ENCODE measurements around the gene MAMDC4.
"Not testable (repeated sequence)": the region's sequence is repeated elsewhere in the genome, so short reads cannot be mapped to it uniquely, and the experiment has no call there.

The MAMDC4 gene

DNA sequence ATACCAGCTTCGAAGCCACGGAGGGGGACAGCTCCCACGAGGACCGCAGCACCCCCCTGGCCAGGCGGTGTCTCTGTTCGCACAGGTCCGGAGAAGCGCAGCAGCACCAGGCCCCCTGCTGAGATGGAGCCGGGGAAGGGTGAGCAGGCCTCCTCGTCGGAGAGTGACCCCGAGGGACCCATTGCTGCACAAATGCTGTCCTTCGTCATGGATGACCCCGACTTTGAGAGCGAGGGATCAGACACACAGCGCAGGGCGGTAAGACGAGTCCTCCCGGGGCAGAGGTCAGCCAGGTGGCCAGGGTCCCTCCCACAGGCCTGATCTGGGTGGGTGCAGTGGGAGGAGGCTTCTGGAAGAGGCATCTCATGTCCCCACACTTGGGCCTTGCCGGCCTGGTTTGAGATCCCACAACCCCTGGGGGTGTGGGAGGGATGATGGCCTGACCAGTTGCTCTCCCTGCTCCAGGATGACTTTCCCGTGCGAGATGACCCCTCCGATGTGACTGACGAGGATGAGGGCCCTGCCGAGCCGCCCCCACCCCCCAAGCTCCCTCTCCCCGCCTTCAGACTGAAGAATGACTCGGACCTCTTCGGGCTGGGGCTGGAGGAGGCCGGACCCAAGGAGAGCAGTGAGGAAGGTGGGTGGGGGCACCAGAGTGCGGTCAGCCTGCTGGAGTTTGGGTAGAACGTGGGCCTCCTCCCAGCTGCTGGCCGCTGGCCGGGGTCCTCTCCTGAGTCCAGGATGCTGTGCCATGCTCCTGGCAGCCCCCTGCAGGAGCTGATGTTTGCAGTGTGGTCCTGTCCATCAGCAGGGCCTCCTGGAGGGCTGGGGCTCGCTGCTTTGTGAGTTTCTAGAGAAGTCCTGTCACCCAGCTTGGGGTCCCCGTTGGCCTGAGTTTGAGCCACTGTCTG is 12.7 kb upstream of the MAMDC4 start:
- no peak for DNase-seq

DNA sequence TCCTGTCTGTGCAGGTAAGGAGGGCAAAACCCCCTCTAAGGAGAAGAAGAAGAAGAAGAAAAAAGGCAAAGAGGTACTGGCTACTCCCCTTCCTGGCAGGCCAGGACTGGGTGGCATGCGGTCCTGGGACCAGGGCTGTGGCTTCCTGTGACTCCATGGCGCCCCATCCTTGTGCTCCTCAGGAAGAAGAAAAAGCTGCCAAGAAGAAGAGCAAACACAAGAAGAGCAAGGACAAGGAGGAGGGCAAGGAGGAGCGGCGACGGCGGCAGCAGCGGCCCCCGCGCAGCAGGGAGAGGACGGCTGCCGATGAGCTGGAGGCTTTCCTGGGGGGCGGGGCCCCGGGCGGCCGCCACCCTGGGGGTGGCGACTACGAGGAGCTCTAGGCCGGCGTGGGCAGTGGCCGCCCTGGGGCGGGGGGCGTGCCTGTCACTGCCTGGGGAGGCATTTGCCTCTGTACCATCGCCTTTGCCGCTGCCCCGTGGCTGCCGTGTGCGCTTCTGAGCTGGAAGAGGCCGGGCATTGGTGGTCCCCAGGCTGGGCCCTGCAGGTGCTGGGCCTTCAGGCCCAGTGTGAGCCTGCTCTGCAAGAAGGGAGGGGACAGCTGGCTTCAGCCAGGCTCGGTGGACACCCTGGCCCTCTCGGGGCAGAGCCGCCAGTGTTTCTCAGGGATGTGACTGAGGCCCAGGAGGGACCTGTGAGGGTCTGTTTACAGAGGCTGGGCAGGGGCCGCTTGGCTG is 11.8 kb upstream of the MAMDC4 start:
- no peak for DNase-seq

DNA sequence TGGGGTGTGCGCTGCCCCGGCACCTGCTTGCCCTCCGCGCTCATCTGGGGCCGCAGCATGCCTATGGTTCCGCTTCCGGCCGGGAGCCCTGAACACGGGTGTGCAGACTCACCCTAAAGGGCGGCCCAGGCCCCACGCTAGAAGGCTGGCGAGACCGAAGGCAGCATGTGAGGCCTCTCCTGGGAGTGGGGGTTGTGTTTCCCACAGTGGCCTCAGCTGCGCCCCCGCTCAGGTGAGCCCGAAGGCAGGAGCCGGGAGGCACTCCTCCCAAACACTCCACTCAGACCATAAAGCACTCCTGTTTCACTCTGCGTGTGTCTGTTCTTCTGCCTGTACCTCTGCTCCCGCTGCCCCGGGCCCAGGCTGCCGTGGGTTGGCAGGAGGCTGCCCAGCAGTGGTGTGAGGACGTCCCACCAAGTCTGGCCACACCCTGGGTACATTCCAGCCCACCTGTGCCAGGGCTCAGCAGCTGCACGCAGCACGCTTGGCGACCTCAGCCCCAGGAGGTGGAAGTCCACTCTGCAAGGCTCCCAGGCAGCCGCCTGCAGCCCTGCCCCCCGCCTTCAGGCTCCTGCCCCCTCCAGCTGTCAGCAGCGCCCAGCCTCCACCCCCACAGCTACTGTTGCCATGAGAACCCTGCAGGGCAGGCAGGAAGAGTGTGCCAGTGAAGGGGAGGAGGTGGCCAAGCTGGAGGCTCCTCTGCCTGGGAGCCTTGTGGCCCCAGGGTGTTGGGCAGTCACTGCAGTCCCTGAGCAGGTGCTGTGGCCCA is 11.1 kb upstream of the MAMDC4 start:
- no peak for DNase-seq

DNA sequence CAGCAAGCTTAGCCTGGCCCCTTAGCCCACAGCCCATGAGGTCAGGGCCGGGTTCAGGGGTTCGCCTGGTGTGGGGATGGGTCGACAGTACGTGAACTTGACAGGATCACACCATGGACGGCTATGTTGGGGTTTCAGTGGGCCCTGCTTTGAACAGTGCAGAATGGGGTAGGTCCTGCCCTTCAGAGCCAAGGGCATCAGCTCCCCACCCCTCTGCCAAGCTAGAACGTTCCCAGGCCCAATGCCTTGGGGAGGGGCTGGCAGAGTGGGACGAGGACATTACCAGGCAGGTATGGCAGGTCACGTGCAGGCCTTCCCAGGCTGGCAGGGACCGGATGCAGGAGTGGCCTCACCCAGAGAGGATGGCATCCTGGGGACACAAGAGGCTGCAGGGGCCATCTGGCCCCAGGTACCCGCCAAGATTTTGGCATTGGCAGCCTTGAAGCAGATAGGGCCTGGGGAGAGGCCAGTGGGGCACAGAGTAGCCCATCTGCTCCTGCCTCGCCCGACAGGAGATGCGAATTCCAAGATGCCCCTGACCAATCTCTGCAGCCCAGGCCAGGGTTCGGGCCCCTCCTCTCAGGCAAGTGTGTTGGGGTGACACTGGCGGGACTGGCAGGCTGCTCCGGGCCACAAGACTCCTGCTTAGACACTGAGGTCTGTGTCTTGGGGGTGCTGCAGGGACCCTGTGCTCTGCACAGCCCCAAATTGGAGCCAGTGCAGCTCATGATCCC is 10.3 kb upstream of the MAMDC4 start:
- not testable (repeated sequence) for DNase-seq

DNA sequence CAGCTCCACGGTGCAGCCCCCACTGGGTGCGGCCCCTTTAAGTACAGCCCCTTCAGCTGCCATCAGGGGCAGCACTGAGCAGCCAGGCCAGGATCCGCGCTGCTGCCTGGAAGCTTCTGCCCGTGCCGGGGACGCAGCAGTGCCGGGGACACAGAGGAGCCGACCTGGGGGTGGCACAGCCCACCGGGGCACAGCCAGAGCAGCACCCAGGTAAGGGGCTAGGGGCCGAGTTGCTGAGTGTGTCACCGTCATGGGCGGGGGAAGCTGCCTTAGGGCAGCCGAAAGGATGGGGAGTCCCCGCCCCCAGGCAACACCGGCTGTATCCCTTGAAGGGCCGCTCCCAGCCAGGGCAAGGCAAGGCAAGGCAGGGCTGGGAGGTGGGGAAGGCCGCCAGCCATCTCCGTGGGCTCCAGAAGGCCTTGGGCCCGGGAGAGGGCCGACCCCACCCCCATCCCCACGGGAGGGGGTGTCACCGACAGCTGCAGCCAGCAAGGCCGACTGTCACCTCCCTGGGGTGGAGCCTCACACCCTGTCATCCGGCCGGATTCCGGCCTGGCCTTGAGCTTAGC is 9.7 kb upstream of the MAMDC4 start, which contains the start of gene AJM1:
AJM1 (plus strand) TSS at position 99 of the 569 bp plus-strand sequence. CDS start 1,937 bp downstream, outside the sequence.
- peak; percentile 89 for DNase-seq

DNA sequence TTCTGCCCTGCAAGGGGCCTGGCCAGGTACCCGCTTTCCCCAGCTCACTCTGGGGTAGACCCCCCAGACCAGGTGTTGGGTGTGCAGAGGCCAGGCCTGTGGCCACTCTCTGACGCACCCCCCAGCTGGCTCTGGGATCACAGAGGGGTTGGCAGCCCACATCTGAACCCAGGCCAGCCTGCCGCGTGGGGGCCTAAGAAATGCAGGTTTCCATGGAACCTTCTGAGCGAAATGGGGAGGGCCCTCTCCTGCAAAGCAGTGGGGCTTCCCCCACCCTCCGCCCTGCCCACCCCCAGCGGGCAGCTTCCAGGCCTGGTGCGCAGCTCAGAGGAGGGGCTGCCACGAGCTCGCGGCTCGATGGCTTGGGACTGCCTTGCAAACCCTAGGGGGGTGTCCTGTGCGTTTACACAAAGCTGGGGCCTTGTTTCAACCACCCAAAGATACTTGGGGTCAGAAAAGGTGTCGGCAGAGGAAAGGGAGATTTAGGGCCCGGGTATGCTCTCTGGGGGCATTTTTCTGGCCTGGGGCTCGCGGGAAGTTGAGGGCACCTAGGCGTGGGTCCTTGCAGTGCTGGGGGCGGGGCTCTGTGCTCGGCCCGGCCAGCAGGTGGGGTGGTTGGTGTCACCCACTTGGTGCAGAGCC is 8.9 kb upstream of the MAMDC4 start:
- not testable (repeated sequence) for DNase-seq

DNA sequence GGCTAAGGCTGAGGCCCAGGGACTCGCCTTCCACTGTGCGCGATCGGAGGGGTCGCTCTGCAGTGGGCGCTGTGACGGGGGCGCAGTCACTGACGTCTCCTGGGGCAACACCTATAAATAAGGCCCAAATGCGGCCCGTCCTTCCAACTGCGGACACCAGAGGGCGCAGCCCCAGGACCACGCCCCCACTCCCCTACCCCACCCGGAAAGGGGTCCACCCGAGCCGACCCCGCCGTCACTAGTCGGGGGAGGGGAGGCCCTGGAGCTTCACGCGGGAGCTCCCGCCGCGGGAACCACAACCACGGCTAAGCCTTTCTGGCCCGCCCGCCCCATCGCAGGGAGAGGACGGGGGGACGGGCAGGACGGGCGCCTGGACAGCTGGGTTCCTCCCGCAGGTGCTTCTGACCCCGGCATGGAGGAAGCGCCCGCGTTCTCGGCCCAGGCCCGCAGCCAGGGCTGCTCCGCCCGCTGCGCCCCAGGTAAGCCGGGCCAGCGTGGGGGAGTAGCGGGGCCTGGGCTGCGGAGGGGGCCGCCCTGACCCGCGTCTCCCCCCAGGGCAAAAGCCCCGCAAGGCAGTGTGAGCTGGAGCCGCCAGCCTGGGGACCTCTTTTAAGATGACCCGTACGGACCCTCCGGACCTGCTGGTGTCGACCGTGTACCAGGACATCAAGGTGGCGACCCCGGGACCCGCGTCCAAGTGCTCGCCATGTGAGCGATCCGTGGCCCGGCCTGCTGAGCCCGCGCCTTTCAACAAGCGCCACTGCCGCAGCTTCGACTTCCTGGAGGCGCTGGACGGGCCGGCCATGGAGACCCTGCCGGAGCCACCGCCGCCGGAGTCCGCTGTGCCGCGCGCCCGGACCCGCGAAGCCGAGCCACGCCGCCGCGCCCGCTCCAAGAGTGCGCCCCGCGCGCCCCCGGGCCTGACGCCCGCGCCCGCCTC is 8.1 kb upstream of the MAMDC4 start:
- DNase-seq = peak; percentile 89

DNA sequence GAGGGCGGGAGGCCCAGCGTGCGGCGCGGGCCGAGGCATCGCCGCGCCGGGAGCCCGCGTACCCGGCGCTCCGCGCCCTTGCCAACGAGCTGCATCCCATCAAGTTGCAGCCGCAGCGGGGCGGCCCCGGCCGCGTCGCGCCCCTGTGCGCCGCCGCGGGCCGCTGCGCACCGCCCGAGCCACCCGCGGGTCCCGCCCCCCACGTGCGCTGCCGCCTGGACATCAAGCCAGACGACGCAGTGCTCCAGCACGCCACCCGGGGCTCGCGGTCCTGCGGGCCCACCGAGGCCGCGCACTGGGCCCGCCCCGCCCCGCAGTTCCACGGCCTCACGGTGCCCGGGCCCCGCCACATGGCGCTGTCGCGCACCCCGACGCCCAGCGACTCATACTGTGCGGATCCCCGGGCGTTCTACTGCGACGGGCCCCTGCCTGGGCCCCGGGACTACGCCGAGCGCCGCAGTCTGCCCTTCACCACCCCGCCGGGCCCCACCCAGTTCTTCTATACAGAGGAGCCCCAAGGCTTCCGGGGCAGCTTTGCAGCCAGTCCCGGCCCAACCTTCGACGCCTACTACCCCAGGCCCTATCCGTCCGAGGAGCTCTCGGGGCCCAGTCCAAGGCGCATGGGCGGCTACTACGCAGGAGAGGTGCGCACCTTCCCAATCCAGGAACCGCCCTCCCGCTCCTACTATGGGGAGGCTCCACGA is 7.2 kb upstream of the MAMDC4 start:
- no peak for DNase-seq

- no peak for DNase-seq
Measured at GRCh38 chr9:136845465-136846260, 6.5 kb upstream of the MAMDC4 start.

DNA sequence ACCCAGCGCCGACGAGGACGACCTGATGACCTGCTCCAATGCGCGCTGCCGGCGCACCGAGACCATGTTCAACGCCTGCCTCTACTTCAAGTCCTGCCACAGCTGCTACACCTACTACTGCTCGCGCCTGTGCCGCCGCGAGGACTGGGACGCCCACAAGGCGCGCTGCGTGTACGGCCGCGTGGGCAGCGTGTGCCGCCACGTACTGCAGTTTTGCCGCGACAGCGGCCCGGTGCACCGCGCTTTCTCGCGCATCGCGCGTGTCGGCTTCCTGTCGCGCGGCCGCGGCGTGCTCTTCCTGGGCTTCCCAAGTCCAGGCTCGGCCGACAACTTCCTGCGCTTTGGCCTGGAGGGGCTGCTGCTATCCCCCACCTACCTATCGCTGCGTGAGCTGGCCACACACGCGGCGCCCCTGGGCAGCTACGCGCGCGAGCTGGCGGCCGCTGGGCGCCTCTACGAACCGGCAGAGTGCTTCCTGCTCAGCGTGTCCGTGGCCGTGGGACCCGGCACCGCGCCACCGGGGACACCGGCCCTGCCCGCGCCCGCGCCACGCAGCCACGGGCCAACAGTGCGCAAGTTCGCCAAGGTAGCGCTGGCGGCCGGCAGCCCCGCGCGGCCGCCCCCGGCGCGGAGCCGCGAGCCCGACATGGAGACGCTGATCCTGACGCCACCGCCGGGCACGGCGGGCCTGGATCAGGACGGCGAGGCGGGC is 5.6 kb upstream of the MAMDC4 start:
- DNase-seq = no peak

GRCh38 chr9:136847088-136847825 is 4.9 kb upstream of the MAMDC4 start:
- DNase-seq = no peak

DNA sequence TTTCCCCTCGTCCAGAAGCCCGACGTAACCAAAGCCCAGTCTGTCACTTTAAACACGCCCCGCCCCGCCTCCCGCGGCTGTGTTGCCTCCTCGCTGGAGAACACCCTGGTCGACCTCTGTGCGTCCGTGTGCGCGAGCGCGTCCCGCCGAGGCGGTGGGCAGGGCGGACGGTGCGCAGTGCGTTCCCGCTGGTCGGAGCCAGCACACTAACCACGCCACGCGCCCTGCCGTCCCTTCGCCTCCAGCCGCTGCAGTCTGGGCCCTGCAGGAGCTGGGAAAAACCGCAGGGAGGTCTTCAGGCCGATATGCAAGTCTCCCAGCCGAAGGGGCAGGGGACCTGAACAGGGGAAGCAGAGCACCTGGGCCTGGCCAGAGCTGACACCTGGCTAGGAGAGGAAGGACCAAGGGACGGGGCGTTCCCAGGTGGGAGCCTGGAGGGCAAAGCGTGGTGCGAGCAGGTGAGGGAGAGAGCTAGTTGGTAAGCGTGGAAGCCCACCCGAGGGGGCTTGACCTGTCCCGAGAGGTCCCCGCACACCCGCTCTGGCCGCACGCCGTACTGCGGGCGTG is 4.2 kb upstream of the MAMDC4 start:
- peak; percentile 92 for DNase-seq

DNA sequence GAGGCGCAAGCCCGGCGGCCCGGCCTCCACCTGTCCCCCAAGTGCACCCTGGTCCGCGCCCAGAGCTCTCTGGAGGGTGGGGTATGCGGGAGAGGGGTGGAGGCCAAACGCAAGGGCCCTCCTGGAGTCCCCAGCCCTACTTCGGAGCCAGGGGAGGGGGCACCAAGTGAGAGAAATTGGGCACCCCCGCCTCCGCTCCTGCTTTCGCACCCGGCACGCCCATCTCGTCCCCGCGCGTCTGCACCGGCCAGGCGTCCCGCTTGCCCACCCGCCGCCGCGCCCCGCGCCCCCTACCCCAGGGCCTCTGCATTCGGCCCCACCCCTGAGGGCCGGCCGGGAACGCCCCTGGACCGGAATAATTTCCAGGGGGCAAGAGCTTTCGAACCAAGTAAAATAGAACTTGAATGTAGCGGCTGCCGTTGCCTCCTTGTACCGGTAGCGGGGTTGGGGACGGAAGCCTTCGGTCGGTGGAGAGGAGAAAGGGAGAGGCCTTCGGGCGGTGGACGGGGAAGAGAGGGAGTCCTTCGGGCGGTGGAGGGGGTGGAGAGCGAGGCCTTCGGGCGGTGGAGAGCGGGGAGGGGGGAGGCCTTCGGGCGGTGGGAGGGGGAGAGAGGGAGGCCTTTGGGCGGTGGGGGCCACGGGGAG is 3.6 kb upstream of the MAMDC4 start:
- no peak for DNase-seq

DNA sequence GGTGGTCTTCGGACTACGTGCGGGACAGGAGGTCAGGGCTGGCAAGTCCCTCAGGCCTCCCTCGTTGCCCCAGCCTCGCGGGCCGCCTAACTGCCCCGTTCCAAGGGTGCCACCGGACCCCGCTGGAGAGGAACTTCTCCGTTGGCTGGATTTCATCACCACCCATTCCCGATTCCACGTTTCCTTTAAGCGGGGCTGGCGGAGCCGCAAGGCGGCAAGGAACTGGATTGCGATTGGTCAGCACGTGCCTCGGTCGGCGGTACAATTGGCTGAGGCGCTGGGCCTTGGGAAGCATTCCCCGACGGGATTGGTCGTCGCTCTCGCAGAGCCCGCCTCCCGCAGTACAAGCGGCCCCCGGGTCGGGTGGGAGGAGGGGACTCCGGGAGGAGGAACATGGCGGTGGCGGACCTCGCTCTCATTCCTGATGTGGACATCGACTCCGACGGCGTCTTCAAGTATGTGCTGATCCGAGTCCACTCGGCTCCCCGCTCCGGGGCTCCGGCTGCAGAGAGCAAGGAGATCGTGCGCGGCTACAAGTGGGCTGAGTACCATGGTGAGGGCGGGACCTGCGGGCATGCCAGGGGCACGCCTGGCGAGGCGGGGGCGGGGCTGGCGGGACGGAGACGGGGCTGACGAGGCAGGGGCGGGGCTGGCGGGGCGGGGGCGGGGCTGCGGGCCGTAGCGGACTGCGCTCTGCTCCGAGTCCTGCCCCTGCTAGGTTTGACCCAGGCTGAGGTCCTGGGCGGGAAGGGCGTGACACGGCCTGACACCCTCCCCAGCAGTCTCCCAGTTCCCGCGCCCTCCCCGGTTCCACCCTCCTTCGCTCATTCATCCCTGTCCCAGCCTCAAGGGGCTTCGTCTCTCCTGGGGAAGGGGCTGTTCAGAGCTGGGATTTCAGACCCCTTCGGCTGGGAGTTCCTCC is 2.8 kb upstream of the MAMDC4 start, which contains the start of gene PHPT1:
PHPT1 (plus strand) TSS at position 372 of the 922 bp plus-strand sequence; CDS start at position 394, 22 bp downstream.
- peak; percentile 96 for DNase-seq
